ENCODE data around the gene OCRL.

Gene OCRL

GRCh38 chrX:129540068-129540653 is at the start of gene OCRL:
Gene OCRL (plus strand): TSS chrX:129540259. CDS start chrX:129540440, 181 bp downstream.
- peak; percentile 15 to 37 (median 33) for DNase-seq (ENCODE audit: low read depth in 3 of 3)

DNA sequence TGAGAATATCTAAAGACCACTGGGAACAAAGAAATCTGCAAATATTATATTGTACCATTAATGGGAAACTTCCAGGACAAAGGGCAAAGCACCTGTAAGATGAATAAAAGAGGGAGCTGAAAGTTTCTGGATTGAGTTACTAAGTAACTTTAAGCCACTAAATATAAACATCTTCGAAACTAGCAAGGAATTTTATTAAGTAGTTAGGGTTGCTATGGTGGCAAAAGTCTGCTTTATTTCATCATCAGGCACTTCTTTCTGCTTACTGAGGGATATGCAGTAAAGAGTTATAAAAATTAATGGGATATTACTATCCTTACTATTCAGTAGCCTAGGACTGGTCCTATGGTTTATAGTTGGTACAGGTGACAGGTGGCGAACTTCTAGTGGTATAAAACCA is 49.7 kb upstream of the OCRL start:
- no peak for DNase-seq (ENCODE audit: low read depth in 3 of 3)

GRCh38 chrX:129493643-129494042 is 46.4 kb upstream of the OCRL start:
- no peak for DNase-seq (ENCODE audit: low read depth in 3 of 3)

DNA sequence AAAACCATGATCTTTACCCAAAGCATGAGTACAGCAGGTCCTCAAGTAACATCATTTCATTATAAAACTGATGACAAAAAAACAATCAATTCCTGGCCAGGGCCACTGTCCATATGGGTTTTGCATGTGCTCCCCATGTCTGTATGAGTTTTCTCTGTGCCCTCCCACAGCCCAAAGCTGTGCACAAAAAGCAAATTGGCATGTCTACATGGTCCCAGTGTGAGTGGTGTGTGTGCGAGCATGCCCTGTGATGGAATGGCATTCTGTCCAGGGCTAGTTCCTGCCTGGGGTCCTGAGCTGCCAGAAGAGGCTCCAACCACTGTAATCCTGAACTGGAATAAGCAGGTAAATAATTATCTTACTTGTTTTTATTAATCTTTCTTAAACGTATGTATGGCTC is 45.2 kb upstream of the OCRL start:
- no peak for DNase-seq (ENCODE audit: low read depth in 3 of 3)

- no peak for DNase-seq (ENCODE audit: low read depth in 3 of 3)
Measured at GRCh38 chrX:129495900-129496299, 44.2 kb upstream of the OCRL start.

DNA sequence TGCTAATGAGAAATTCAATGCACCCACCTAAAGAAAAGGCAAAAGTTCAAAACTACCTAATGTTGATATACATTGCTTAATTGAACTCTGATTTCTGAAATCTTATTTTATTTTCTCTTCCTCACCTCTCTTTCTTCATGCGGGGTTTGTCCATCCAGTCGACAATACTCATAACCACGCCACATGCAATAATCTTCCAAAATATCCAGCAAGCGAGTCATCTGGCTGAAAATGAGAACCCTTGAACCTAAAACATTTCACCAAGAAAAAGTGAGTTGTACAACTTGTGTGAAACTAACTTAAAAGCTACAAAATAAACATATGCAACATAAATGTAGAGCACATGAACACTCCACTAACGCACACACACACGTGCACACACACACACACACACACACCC is 43.4 kb upstream of the OCRL start:
- no peak for DNase-seq (ENCODE audit: low read depth in 3 of 3)

GRCh38 chrX:129497146-129497843 is 42.8 kb upstream of the OCRL start:
- DNase-seq (ENCODE audit: low read depth in 3 of 3): no peak

- no peak for DNase-seq (ENCODE audit: low read depth in 3 of 3)
Measured at GRCh38 chrX:129510331-129510730, 29.7 kb upstream of the OCRL start.

- no peak for DNase-seq (ENCODE audit: low read depth in 3 of 3)
Measured at GRCh38 chrX:129511689-129512088, 28.4 kb upstream of the OCRL start.

DNA sequence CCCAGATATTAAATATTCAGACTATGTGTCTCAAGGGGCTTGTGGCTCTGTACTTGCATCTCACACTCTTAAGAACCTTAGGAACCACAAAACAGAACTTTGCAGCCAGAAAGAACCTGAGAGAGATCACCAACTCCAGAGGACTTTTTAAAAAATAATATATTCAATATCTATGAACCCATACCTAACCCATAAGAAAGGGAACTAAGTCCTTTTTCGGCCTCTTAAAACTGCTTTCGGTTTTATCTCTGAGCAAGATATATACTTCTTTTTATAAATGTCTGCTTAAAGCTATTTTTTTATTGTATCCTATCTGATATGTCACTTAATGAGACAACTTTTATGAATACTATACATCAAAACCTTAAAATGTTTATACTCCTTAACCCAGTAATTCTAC is 27.6 kb upstream of the OCRL start:
- no peak for DNase-seq (ENCODE audit: low read depth in 3 of 3)

- DNase-seq (ENCODE audit: low read depth in 3 of 3): no peak
Measured at GRCh38 chrX:129516402-129516801, 23.7 kb upstream of the OCRL start.

- DNase-seq (ENCODE audit: low read depth in 3 of 3): no peak
Measured at GRCh38 chrX:129520151-129520550, 19.9 kb upstream of the OCRL start.

DNA sequence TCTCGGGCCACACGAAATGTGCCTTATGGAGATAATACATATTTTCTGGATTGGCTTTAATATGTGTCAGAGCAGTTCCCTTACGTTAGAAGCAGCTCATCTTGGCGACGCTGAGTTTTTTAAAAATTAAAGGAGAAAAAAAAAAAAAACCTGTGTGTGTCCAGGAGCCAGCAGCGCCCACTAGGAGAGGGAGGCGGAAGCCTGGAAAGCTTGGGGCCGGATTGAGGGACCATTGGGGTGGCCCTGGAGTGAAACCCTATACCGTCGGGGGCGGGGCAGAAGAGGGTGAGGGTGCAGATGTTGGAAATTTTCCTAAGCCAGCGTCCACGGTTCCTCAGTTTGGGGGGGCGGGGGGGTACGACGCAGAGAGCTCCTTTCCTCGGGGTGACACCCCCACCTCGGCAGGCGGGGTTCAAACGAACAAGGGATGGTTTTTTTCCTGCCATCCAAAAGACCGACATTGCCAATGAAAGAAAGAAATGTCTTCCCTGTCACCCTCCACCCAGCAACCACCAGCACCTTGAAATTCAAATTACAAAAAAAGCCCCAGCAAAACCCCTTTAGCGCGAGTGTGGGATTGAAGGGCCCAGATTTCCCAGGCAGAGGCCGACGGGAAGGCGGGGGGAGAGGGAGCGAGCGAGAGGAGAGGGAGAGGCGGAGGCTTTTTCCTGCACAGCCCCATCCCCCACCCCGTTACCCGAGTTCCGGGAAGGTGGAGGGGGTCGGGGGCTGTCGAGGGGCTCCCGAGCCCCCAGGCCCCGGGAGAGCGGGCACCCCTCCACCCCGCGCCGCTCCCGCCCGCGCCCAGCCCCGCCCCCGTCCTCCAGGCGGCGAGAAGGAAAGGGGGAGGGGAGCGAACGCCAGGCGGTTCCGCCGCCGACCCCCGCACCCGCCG is 17.6 kb upstream of the OCRL start:
- no peak for DNase-seq (ENCODE audit: low read depth in 3 of 3)

- DNase-seq (ENCODE audit: low read depth in 3 of 3): no peak
Measured at GRCh38 chrX:129523079-129523911, 16.8 kb upstream of the OCRL start, which contains the start of gene SMARCA1. Gene SMARCA1 (minus strand): TSS chrX:129523490. CDS start chrX:129523370, 120 bp downstream.

- DNase-seq (ENCODE audit: low read depth in 3 of 3): no peak
Measured at GRCh38 chrX:129524250-129524850, 15.7 kb upstream of the OCRL start.

- DNase-seq (ENCODE audit: low read depth in 3 of 3): no peak
Measured at GRCh38 chrX:129525162-129525561, 14.9 kb upstream of the OCRL start.

DNA sequence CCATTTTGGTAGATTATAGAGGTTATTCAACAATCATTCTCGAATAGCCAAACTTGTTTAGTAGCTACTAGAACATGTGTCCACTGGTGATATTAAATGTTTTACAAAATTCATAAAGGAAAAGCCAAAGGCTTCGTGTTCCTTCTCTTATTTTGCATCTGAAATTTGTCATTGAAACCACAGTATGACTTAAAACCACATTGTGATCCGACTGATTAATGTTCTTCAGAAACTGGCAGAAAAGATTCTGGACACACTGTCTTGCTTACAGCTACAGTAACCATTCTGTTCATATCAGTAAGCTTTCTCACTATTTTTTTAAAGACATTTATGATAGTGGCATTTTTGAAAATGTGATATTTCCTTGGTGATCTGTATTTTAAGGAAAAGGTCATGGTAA is 14.2 kb upstream of the OCRL start:
- DNase-seq (ENCODE audit: low read depth in 3 of 3): no peak

GRCh38 chrX:129529685-129530281 is 10.3 kb upstream of the OCRL start:
- no peak for DNase-seq (ENCODE audit: low read depth in 3 of 3)

DNA sequence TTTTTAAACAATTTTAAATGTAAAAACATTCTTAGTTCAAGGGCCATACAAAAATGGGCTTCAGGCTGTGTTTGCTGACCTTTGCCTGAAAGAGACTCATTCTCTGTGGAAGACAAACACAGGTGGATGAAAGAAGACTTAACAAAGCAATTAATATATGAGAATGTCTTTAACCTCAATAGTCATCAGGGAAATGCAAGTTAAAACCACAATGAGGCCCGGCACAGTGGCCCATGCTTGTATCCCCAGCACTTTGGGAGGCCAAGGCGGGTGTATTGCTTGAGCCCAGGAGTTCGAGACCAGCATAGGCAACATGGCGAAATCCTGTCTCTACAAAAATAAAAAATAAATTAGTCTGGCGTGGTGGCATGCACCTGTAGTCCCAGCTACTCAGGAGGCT is 9.6 kb upstream of the OCRL start:
- DNase-seq (ENCODE audit: low read depth in 3 of 3): no peak

DNA sequence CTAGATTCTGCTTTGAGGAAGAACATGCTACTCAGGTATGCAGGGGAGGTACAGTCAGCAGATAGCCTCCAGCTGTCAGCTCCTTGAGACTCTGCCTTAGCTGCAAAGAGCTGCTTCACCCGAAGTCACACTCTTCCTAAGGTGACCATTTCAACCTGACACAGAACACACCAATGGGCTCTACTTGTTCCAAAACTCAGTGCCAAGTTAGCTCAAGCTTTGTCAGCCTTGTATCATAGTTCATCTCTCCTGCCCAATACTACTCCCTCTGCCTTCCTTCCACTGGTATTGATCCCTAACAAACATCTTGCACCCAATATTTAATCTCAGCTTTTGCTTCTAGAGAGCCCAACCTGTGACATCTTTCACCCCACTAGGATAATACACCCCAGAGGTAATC is 8.9 kb upstream of the OCRL start:
- DNase-seq (ENCODE audit: low read depth in 3 of 3): no peak

All from stimulated activated CD4-positive, alpha-beta T cell treated with anti-CD3 and anti-CD28 coated beads, TNF-alpha, amount 100 ng/mL, for 48 hours (primary cell).